A549 (cell line): ENCODE results near the gene BTF3. TPM values are rescaled to one million over a fixed set of nuclear protein-coding genes. Genes with fewer than 3 reads are reported as not detected.

Experiments used
- ATAC-seq, 2 experiments: fragments of 200-7000 bp in 1 of 2; fragments of >200 bp in 1 of 2; cut with Nextera tagmentation in 1 of 2; cut with Tn5 transposase in 1 of 2; 3 replicates each; pipeline versions ENCODE4 v1.8.0 to v1.9.1; 2018 to 2020; ENCODE audit warnings: mild to moderate bottlenecking in 1 of 2, moderate library complexity in 1 of 2
- CTCF ChIA-PET: fragments of 300-600 bp; sonication (Branson Sonifier 250); formaldehyde crosslinking; extraction: SDS; loops from one replicate; lab custom pipeline; 2021; ENCODE audit warnings: antibody characterized with exemption, inconsistent platforms; lab: Yijun Ruan, JAX
- POLR2A ChIA-PET: fragments of 350-600 bp; formaldehyde crosslinking; extraction: SDS; loops from one replicate; lab custom pipeline; 2021; ENCODE audit warnings: antibody characterized with exemption, inconsistent platforms; lab: Yijun Ruan, JAX
- DNase-seq, 2 experiments: peaks; one replicate each; pipeline versions ENCODE4 v3.0.0 to v3.0.0-alpha.2; 2011 to 2016; ENCODE audit warnings: low read depth in 1 of 2, low spot score in 1 of 2
- FAIRE-seq: peaks from 2 replicates; lab custom pipeline; 2011; peaks lifted over from hg19 to GRCh38; lab: Jason Lieb, UNC
- H3K27ac ChIP-seq, 2 experiments: fragments of >200 bp; sonication (Bioruptor Twin); formaldehyde crosslinking; 3 replicates each; pipeline ENCODE4 v1.5.1; 2016 to 2017
- H3K4me1 ChIP-seq: fragments of >200 bp; sonication (Bioruptor Twin); formaldehyde crosslinking; 3 replicates; pipeline ENCODE4 v1.6.1; 2016
- H3K4me2 ChIP-seq: fragments of >200 bp; sonication (Bioruptor Twin); formaldehyde crosslinking; 3 replicates; pipeline ENCODE4 v1.6.1; 2016
- H3K4me3 ChIP-seq: fragments of >200 bp; sonication (Bioruptor Twin); formaldehyde crosslinking; 3 replicates; pipeline ENCODE4 v1.5.1; 2016
- H3K9me3 ChIP-seq: fragments of >200 bp; sonication (Bioruptor Twin); formaldehyde crosslinking; 3 replicates; pipeline ENCODE4 v1.6.1; 2016
- CBX8 ChIP-seq: fragments of 200-600 bp; sonication (generic); IDR thresholded peaks from 2 replicates; pipeline ENCODE4 v1.6.1; 2016
- CEBPB ChIP-seq, 2 experiments: fragments of >200 bp in 1 of 2; sonication (Bioruptor Twin) in 1 of 2; formaldehyde crosslinking in 1 of 2; IDR thresholded peaks; 2 replicates each; pipeline ENCODE4 v1.6.1; 2012 to 2016
- CTCF ChIP-seq: fragments of >200 bp; sonication (Bioruptor Twin); formaldehyde crosslinking; IDR thresholded peaks from 3 replicates; pipeline ENCODE4 v1.5.1; 2016
- FOSL2 ChIP-seq, 2 experiments: fragments of 450-650 bp in 1 of 2; fragments of >200 bp in 1 of 2; sonication (Bioruptor Twin) in 1 of 2; formaldehyde crosslinking; IDR thresholded peaks; 2 replicates each; pipeline versions ENCODE4 v1.5.0 to v1.6.1; 2016 to 2020; ENCODE audit warnings: mild to moderate bottlenecking in 1 of 2, moderate library complexity in 1 of 2
- GATA3 ChIP-seq: IDR thresholded peaks from 2 replicates; pipeline ENCODE4 v1.6.1; 2012; ENCODE audit warnings: borderline replicate concordance
- HOXB13 ChIP-seq: fragments of 250-450 bp; sonication (Bioruptor Pico); IDR thresholded peaks from 2 replicates; pipeline ENCODE4 v1.5.0; 2020; ENCODE audit warnings: low read depth, mild to moderate bottlenecking, moderate library complexity
- JUNB ChIP-seq: fragments of >200 bp; sonication (Bioruptor Twin); formaldehyde crosslinking; IDR thresholded peaks from 2 replicates; pipeline ENCODE4 v1.6.1; 2016
- KDM1A ChIP-seq: fragments of 200-600 bp; sonication (generic); IDR thresholded peaks from 2 replicates; pipeline ENCODE4 v1.6.1; 2016; ENCODE audit warnings: low read depth, mild to moderate bottlenecking
- NPAS2 ChIP-seq: fragments of 250-450 bp; sonication (Bioruptor Pico); IDR thresholded peaks from 2 replicates; pipeline ENCODE4 v1.8.0; 2022; ENCODE audit warnings: mild to moderate bottlenecking, moderate library complexity, borderline replicate concordance
- RNF2 ChIP-seq: fragments of 200-600 bp; sonication (generic); IDR thresholded peaks from 2 replicates; pipeline ENCODE4 v1.6.1; 2016; ENCODE audit warnings: low read depth, mild to moderate bottlenecking, antibody characterized with exemption, moderate library complexity, borderline replicate concordance
- SMC3 ChIP-seq: fragments of >200 bp; sonication (Bioruptor Twin); formaldehyde crosslinking; IDR thresholded peaks from 3 replicates; pipeline ENCODE4 v1.6.1; 2018; ENCODE audit warnings: inconsistent platforms
- SREBF2 ChIP-seq: fragments of 450-650 bp; IDR thresholded peaks from 2 replicates; pipeline ENCODE4 v1.6.1; 2014; ENCODE audit warnings: mild to moderate bottlenecking, moderate library complexity
- ZFP36 ChIP-seq: fragments of 450-650 bp; IDR thresholded peaks from 2 replicates; pipeline ENCODE4 v1.6.1; 2014; ENCODE audit warnings: borderline replicate concordance; ENCODE audit not compliant: partially characterized antibody
- ZSCAN20 ChIP-seq: fragments of 250-450 bp; sonication (Bioruptor Pico); IDR thresholded peaks from 2 replicates; pipeline ENCODE4 v1.8.0; 2022; ENCODE audit warnings: mild to moderate bottlenecking, moderate library complexity
- WGBS: methylation state at CpG from one replicate; pipeline ENCODE4 v1.1.6; 2017; ENCODE audit errors: missing lambda C conversion rate; 5-methylcytosine and 5-hydroxymethylcytosine counted together
- polyA plus RNA-seq, 4 experiments: library from polyadenylated mRNA; depleted of rRNA in 3 of 4; stranded (reverse); fragments of >200 nt; fragmentation: RNase III in 1 of 4; extraction: RNeasy Plus Mini Kit Qiagen cat#74134 plus additional on column Dnase treatment in 1 of 4; gene quantifications; 2 replicates in 3 of 4; 3 replicates in 1 of 4; pipeline ENCODE4 v1.2.3, GENCODE V29; 2011 to 2017
- TF ChIP-seq, protein P1 (sequence below): fragments of 450-650 bp; IDR thresholded peaks from 2 replicates; pipeline ENCODE4 v1.6.1; 2014; ENCODE audit warnings: antibody characterized with exemption
- TF ChIP-seq, protein P2 (sequence below): fragments of >200 bp; sonication (Bioruptor Twin); formaldehyde crosslinking; IDR thresholded peaks from 3 replicates; pipeline ENCODE4 v1.6.1; 2016
- TF ChIP-seq, protein P3 (sequence below): fragments of 250-450 bp; sonication (Bioruptor Pico); IDR thresholded peaks from 2 replicates; pipeline ENCODE4 v1.5.0; 2021; ENCODE audit warnings: mild to moderate bottlenecking, moderate library complexity, borderline replicate concordance
- TF ChIP-seq, protein P4 (sequence below): fragments of 250-450 bp; sonication (Bioruptor Pico); IDR thresholded peaks from 2 replicates; pipeline ENCODE4 v1.5.0; 2020; ENCODE audit warnings: low read depth, mild to moderate bottlenecking, moderate library complexity
- TF ChIP-seq, protein P5 (sequence below): fragments of 200-600 bp; sonication (generic); IDR thresholded peaks from 2 replicates; pipeline ENCODE4 v1.6.1; 2016; ENCODE audit warnings: antibody characterized with exemption, mild to moderate bottlenecking, moderate library complexity
- TF ChIP-seq, protein P6 (sequence below): IDR thresholded peaks from 2 replicates; pipeline ENCODE4 v1.6.1; 2012

Gene BTF3
- polyA plus RNA-seq, 2 of the 4 experiments (the other 2 are of a cell fraction) = 1,048 to 1,159 TPM

DNA sequence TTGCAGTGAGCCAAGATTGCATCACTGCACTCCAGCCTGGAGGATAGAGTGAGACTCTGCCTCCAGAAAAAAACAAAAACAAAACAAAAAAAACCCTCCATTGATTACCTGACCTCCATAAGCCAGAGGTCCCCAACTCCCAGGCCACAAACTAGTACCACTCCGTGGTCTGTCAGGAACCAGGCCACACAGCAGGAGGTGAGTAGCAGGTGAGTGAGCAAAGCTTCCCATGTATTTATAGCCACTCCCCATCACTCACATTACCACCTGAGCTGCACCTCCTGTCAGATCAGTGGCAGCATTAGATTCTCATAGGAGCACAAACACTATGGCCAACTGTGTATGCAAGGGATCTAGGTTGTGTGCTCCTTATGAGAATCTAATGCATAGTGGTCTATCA, 13.7 kb upstream of the BTF3 start:
- Histone ChIP-seq H3K4me3 (no peak overlapping the region), H3K4me1 (no peaks in the 10 kb centered on the region), H3K9me3 (no peaks in the 10 kb centered on the region), H3K27ac (no peak overlapping the region), H3K4me2 (no peak overlapping the region)
- ChIA-PET POLR2A (no interaction called here), CTCF (interaction anchor here (1.3 to 1.5 kb wide), 2 partner anchors 12 to 52 kb away, joined by 3 to 4 read pairs; no protein-coding TSS in a partner anchor)
- FAIRE-seq (no peak), ATAC-seq (no peak), DNase-seq (no peak)
- TF ChIP-seq NPAS2 (CRISPR knock-in tag) (no peak), CBX8 (no peak), SREBF2 (no peak), KDM1A (no peak), HOXB13 (CRISPR knock-in tag) (no peak), CEBPB (IDR thresholded peaks at IDR 0.05) (no peak), GATA3 (no peak)
- TF ChIP-seq, protein P1, sequence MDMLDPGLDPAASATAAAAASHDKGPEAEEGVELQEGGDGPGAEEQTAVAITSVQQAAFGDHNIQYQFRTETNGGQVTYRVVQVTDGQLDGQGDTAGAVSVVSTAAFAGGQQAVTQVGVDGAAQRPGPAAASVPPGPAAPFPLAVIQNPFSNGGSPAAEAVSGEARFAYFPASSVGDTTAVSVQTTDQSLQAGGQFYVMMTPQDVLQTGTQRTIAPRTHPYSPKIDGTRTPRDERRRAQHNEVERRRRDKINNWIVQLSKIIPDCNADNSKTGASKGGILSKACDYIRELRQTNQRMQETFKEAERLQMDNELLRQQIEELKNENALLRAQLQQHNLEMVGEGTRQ = no peak
- TF ChIP-seq, protein P2, sequence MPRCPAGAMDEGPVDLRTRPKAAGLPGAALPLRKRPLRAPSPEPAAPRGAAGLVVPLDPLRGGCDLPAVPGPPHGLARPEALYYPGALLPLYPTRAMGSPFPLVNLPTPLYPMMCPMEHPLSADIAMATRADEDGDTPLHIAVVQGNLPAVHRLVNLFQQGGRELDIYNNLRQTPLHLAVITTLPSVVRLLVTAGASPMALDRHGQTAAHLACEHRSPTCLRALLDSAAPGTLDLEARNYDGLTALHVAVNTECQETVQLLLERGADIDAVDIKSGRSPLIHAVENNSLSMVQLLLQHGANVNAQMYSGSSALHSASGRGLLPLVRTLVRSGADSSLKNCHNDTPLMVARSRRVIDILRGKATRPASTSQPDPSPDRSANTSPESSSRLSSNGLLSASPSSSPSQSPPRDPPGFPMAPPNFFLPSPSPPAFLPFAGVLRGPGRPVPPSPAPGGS = no peak
- TF ChIP-seq, protein P3, sequence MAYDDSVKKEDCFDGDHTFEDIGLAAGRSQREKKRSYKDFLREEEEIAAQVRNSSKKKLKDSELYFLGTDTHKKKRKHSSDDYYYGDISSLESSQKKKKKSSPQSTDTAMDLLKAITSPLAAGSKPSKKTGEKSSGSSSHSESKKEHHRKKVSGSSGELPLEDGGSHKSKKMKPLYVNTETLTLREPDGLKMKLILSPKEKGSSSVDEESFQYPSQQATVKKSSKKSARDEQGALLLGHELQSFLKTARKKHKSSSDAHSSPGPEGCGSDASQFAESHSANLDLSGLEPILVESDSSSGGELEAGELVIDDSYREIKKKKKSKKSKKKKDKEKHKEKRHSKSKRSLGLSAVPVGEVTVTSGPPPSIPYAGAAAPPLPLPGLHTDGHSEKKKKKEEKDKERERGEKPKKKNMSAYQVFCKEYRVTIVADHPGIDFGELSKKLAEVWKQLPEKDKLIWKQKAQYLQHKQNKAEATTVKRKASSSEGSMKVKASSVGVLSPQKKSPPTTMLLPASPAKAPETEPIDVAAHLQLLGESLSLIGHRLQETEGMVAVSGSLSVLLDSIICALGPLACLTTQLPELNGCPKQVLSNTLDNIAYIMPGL (CRISPR knock-in tag) = no peak
- WGBS = 58% methylated on average over 1 of the region's 1 CpG

DNA sequence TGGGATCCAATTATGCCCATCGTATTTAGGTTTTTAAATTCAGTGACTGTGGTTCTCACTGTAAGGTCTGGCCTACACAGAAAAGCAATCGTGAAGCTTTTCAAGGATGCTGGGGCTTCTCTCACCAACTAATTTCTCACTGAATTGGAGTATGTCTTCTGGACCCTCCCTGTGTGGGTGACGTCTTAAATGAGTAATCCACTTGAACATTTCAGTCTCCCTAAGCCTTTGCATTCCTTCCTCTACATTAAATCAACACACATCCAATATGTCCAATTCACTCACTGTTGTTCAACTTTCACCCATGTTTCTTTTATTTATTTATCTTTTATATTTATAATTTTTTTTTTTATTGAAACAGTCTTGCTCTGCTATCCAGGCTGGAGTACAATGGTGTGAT, 12.5 kb upstream of the BTF3 start:
- 60% methylated on average over 3 of the region's 3 CpGs for WGBS
- no peak overlapping the region for H3K27ac ChIP-seq
- H3K4me3 ChIP-seq = no peak overlapping the region
- ATAC-seq = no peak
- no peak overlapping the region for H3K4me2 ChIP-seq
- H3K4me1 ChIP-seq = no peaks in the 10 kb centered on the region
- DNase-seq = no peak
- TF ChIP-seq ZSCAN20 (CRISPR knock-in tag) (no peak), RNF2 (no peak), FOSL2 (IDR thresholded peaks at IDR 0.05) (no peak), FOSL2 (CRISPR knock-in tag; IDR thresholded peaks at IDR 0.05) (no peak)
- TF ChIP-seq, protein P4, sequence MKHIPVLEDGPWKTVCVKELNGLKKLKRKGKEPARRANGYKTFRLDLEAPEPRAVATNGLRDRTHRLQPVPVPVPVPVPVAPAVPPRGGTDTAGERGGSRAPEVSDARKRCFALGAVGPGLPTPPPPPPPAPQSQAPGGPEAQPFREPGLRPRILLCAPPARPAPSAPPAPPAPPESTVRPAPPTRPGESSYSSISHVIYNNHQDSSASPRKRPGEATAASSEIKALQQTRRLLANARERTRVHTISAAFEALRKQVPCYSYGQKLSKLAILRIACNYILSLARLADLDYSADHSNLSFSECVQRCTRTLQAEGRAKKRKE = no peak
- no peak for FAIRE-seq
- H3K9me3 ChIP-seq = no peaks in the 10 kb centered on the region
- ChIA-PET CTCF (interaction anchor here (1.1 to 1.9 kb wide), 4 partner anchors 11 to 51 kb away, joined by 3 to 5 read pairs (median 4); partner anchors contain the start of gene BTF3), POLR2A (no interaction called here)

- H3K4me1 ChIP-seq = no peaks in the 10 kb centered on the region
- no peak overlapping the region for H3K4me2 ChIP-seq
- DNase-seq (no peak), ATAC-seq (no peak), FAIRE-seq (no peak)
- no peak for TF ChIP-seq JUNB
- TF ChIP-seq CTCF = no peak
- no peak for TF ChIP-seq HOXB13 (CRISPR knock-in tag)
- TF ChIP-seq, protein P5, sequence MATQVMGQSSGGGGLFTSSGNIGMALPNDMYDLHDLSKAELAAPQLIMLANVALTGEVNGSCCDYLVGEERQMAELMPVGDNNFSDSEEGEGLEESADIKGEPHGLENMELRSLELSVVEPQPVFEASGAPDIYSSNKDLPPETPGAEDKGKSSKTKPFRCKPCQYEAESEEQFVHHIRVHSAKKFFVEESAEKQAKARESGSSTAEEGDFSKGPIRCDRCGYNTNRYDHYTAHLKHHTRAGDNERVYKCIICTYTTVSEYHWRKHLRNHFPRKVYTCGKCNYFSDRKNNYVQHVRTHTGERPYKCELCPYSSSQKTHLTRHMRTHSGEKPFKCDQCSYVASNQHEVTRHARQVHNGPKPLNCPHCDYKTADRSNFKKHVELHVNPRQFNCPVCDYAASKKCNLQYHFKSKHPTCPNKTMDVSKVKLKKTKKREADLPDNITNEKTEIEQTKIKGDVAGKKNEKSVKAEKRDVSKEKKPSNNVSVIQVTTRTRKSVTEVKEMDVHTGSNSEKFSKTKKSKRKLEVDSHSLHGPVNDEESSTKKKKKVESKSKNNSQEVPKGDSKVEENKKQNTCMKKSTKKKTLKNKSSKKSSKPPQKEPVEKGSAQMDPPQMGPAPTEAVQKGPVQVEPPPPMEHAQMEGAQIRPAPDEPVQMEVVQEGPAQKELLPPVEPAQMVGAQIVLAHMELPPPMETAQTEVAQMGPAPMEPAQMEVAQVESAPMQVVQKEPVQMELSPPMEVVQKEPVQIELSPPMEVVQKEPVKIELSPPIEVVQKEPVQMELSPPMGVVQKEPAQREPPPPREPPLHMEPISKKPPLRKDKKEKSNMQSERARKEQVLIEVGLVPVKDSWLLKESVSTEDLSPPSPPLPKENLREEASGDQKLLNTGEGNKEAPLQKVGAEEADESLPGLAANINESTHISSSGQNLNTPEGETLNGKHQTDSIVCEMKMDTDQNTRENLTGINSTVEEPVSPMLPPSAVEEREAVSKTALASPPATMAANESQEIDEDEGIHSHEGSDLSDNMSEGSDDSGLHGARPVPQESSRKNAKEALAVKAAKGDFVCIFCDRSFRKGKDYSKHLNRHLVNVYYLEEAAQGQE = no peak
- TF ChIP-seq, protein P6, sequence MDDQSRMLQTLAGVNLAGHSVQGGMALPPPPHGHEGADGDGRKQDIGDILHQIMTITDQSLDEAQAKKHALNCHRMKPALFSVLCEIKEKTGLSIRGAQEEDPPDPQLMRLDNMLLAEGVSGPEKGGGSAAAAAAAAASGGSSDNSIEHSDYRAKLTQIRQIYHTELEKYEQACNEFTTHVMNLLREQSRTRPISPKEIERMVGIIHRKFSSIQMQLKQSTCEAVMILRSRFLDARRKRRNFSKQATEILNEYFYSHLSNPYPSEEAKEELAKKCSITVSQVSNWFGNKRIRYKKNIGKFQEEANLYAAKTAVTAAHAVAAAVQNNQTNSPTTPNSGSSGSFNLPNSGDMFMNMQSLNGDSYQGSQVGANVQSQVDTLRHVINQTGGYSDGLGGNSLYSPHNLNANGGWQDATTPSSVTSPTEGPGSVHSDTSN = no peak
- no peak for TF ChIP-seq ZFP36
- TF ChIP-seq SMC3 = no peak
- CTCF ChIA-PET = interaction anchor here (1.0 to 2.8 kb wide), 9 partner anchors 10 to 403 kb away, joined by 3 to 14 read pairs (median 5); partner anchors contain the start of gene BTF3
- H3K27ac ChIP-seq = no peak overlapping the region
- POLR2A ChIA-PET = no interaction called here
- 45% methylated on average over 3 of the region's 3 CpGs for WGBS
- no peaks in the 10 kb centered on the region for H3K9me3 ChIP-seq
- H3K4me3 ChIP-seq = no peak overlapping the region
These were observed 11.9 kb upstream of the BTF3 start for GRCh38 chr5:73486119-73486899.
